ENCODE data around the gene ANKRD66. TPM values are rescaled to one million over a fixed set of nuclear protein-coding genes. Genes with fewer than 3 reads are reported as not detected.

ANKRD66 gene
- not detected in 5 replicates for total RNA-seq (2022; extraction: Qiagen RNA extraction; ENCODE audit: low read depth)

DNA sequence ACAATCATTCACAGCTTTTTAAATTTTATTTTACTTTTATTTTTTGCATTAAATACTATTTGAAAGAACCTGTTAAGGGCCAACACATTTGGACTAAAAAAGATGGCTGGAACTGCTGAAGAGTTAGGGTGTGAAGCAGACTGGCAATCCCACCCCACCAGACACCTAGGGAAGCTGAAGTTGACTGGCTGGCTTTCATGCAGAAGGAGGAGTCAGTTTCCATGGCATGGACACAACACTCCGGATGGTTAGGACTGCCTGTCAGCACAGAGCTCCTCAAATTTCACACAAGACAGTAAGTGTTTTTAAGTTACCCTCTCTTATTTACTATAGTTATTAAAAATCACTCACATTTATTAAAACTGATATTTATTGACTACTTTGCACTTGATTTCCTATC lies at the start of gene ANKRD66:
ANKRD66 (plus strand) TSS at position 238 of the 400 bp plus-strand sequence. CDS start 5,016 bp downstream, outside the sequence.

DNA sequence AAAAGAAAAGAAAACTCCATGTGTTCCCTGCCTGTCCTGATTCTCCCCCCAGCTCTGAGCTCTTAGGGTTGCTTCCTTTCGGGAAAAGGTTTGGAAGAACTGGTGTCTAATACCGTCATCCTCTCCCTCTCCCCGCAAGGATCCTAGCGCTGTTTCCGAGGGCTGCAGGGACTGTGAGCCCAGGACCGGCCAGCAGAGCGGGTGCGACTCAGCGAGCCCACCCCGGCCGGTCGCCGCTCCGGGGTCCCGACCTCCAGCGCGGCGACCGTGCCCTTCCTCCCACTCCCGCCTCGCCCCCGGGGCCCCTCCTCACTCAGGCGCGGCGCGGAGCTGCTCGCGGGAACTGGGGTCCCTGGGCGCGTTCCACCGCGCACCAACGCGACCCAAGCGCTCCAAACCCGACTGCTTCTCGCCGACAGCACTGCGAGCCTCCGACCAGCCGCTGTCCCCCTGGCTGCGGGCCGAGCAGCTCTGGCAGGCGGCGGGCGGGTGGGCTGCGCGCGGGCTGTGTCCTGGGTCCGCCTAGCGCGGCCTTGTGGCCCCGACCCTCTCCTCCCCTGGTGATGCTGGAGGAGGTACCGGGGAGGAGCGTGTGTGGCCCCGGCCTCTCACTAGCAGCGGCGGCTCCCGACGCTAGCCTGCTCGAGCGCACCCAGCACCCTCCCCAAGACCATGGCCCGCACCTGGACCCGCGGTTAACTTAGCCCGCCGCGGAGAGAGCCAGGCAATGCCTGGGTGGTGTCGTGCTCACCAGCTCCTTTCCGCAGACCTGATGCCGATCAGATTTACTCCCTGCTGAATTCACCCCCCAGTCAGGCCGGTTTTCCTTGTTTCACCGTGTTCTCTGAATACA lies 11.6 kb upstream of the ANKRD66 start, which contains the start of gene PLA2G7:
PLA2G7 (minus strand) TSS at position 509 of the 853 bp plus-strand sequence. CDS start 12,484 bp downstream, outside the sequence.

DNA sequence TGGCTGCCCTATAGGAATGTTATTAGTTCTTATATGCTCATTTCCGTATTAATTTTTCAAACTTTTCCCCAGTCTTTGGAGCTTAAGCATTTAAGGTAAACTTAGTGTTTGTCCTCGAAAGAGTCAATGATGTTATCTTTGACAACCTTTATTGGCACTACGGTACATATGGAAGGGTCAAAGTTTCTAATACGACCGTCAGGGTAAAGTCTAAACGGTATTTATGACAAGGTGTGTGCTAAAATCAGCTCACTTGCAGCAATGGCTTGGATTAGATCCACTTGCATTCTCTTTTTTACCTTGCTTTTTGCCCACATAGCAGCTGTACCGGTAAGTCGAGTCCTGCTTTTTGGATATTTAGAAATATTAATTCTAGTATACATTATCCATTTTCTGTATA lies 46.4 kb downstream of the ANKRD66 start, which contains the start of gene MEP1A:
MEP1A (plus strand) TSS at position 252 of the 400 bp plus-strand sequence; CDS start at position 262, 10 bp downstream.

Other genes with a start within 250 kb of the ANKRD66 start
- gene CYP39A1, start 94.1 kb upstream of the ANKRD66 start, total RNA-seq (2022; extraction: Qiagen RNA extraction; ENCODE audit: low read depth), result 0.08 to 0.13 TPM in 2 of 5 replicates, not detected in the others
- 0.40 to 0.98 TPM (median 0.57 TPM) in 5 replicates for gene SLC25A27, start 94.0 kb upstream of the ANKRD66 start, total RNA-seq (2022; extraction: Qiagen RNA extraction; ENCODE audit: low read depth)
- not detected in 5 replicates for gene TDRD6, start 59.0 kb upstream of the ANKRD66 start, total RNA-seq (2022; extraction: Qiagen RNA extraction; ENCODE audit: low read depth)
- gene PLA2G7, start 11.6 kb upstream of the ANKRD66 start, total RNA-seq (2022; extraction: Qiagen RNA extraction; ENCODE audit: low read depth), result not detected in 5 replicates
- gene MEP1A, start 46.5 kb downstream of the ANKRD66 start, total RNA-seq (2022; extraction: Qiagen RNA extraction; ENCODE audit: low read depth), result not detected in 5 replicates
- not detected in 5 replicates for gene ADGRF5, start 175.0 kb downstream of the ANKRD66 start, total RNA-seq (2022; extraction: Qiagen RNA extraction; ENCODE audit: low read depth)

All from A549 treated with ZK216348 at 1 μM for 4 hours (cell line).